HG03378 (cell line): ENCODE data around the gene TCF3.

Experiments used
- ATAC-seq: cut with Tn5 transposase; IDR thresholded peaks from one replicate; pipeline ENCODE4 v1.9.1; 2021; ENCODE audit warnings: mild to moderate bottlenecking, moderate library complexity; ENCODE audit not compliant: unreplicated experiment

The TCF3 gene

GRCh38 chr19:1612114-1613086, 40.0 kb downstream of the TCF3 start:
- no peak for ATAC-seq

GRCh38 chr19:1611353-1611752, 41.1 kb downstream of the TCF3 start:
- no peak for ATAC-seq

- ATAC-seq: no peak
These were observed 41.8 kb downstream of the TCF3 start for GRCh38 chr19:1610579-1610978.

GRCh38 chr19:1609680-1610474, 42.5 kb downstream of the TCF3 start:
- no peak for ATAC-seq

- ATAC-seq: no peak
These were observed 43.4 kb downstream of the TCF3 start for GRCh38 chr19:1609103-1609396.

GRCh38 chr19:1608359-1609102, 43.9 kb downstream of the TCF3 start:
- ATAC-seq: no peak

GRCh38 chr19:1606138-1606651, 46.2 kb downstream of the TCF3 start:
- ATAC-seq: no peak

GRCh38 chr19:1605236-1606137, 46.9 kb downstream of the TCF3 start, which contains the start of gene UQCR11:
Gene UQCR11, minus strand, starts transcription at chr19:1605462. Its CDS starts 53 bp downstream, at chr19:1605409.
- ATAC-seq: peak; percentile 49

GRCh38 chr19:1602091-1602707, 50.2 kb downstream of the TCF3 start:
- no peak for ATAC-seq

- no peak for ATAC-seq
These were observed 50.8 kb downstream of the TCF3 start for GRCh38 chr19:1601613-1602064.

- ATAC-seq: no peak
These were observed 53.0 kb downstream of the TCF3 start for GRCh38 chr19:1599460-1599846.

GRCh38 chr19:1598777-1599459, 53.5 kb downstream of the TCF3 start:
- no peak for ATAC-seq

GRCh38 chr19:1593501-1593772, 59.0 kb downstream of the TCF3 start:
- no peak for ATAC-seq

GRCh38 chr19:1592755-1593500, 59.5 kb downstream of the TCF3 start, which contains the start of gene MBD3:
Gene MBD3, minus strand, starts transcription at chr19:1592865. Its CDS starts 234 bp downstream, at chr19:1592631.
- peak; percentile 29 for ATAC-seq

- peak; percentile 44 for ATAC-seq
These were observed 60.2 kb downstream of the TCF3 start for GRCh38 chr19:1592024-1592754.

GRCh38 chr19:1591421-1592023, 60.9 kb downstream of the TCF3 start:
- ATAC-seq: no peak
